Measurements from ENCODE around the gene ATRNL1. TPM values are rescaled to one million over a fixed set of nuclear protein-coding genes. Genes with fewer than 3 reads are reported as not detected.

ATRNL1 gene
- total RNA-seq, 2 donors from 2014 or later: 5.1 to 22.9 TPM

DNA sequence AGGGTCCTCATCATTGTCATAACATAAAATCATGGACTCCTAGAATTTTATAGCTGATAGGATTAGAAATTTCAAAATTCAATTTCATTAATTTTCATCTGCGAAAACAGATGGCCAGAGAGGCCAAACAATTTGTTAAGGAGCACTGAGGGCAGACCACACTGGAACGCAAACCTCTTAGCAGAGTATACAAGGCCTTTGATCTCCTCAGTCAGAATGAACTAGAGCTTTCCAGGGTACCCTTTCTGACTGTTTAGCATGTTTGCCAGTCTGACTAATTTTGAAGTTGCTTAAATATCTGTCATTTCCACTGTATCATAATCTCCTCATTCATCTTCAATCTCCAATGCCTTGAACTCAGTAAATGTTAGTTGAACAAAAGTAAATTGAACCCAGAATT is 41.9 kb upstream of the ATRNL1 start:
- intact Hi-C loops (cut with DNase I): no loop called here
- TF ChIP-seq POLR2A (IDR thresholded peaks at IDR 0.05): no peak
- no peak for TF ChIP-seq POLR2AphosphoS5 (IDR thresholded peaks at IDR 0.05)
- TF ChIP-seq, protein P1, sequence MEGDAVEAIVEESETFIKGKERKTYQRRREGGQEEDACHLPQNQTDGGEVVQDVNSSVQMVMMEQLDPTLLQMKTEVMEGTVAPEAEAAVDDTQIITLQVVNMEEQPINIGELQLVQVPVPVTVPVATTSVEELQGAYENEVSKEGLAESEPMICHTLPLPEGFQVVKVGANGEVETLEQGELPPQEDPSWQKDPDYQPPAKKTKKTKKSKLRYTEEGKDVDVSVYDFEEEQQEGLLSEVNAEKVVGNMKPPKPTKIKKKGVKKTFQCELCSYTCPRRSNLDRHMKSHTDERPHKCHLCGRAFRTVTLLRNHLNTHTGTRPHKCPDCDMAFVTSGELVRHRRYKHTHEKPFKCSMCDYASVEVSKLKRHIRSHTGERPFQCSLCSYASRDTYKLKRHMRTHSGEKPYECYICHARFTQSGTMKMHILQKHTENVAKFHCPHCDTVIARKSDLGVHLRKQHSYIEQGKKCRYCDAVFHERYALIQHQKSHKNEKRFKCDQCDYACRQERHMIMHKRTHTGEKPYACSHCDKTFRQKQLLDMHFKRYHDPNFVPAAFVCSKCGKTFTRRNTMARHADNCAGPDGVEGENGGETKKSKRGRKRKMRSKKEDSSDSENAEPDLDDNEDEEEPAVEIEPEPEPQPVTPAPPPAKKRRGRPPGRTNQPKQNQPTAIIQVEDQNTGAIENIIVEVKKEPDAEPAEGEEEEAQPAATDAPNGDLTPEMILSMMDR (IDR thresholded peaks at IDR 0.05): no peak
- 89% methylated on average over 2 of the region's 2 CpGs for whole genome bisulfite sequencing

DNA sequence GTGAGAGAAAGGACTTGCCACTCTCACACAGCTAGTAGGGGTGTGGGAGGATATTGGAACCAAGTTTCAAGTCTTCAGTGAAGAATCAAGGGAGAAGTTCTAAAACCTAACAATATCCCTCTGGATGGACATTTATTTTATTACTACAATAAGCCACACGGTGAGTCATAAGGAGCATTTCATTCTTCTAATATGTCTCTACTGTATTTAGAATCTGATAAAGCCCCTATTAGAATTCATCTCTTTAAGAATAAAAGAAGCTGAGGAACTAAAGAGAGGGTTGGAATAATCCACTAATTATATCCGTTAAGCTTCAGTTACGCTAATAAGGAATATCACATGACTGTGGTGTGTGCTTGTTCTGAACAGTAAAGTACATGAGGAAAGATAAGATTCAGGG is 40.9 kb upstream of the ATRNL1 start:
- DNase-seq (ENCODE audit: low spot score): no peak
- TF ChIP-seq POLR2AphosphoS5 (IDR thresholded peaks at IDR 0.05): no peak
- TF ChIP-seq, protein P1 (IDR thresholded peaks at IDR 0.05): no peak
- 65% methylated on average over 3 of the region's 3 CpGs for WGBS
- no peaks in the 10 kb centered on the region for H3K36me3 ChIP-seq
- H3K9me3 ChIP-seq: no peaks in the 10 kb centered on the region
- intact Hi-C loops (cut with DNase I): no loop called here
- H3K27me3 ChIP-seq (replicated peaks; ENCODE audit: insufficient read depth): no peaks in the 10 kb centered on the region
- H3K27ac ChIP-seq: no peak overlapping the region
- H3K4me3 ChIP-seq: no peak overlapping the region
- no peaks in the 10 kb centered on the region for H3K4me1 ChIP-seq (replicated peaks)

More for the DNA sequence above, 41.9 kb upstream of the ATRNL1 start:
- Histone ChIP-seq H3K9me3 (no peaks in the 10 kb centered on the region), H3K27me3 (replicated peaks; ENCODE audit: insufficient read depth) (no peaks in the 10 kb centered on the region), H3K36me3 (no peaks in the 10 kb centered on the region), H3K4me3 (no peak overlapping the region), H3K27ac (no peak overlapping the region), H3K4me1 (replicated peaks) (no peaks in the 10 kb centered on the region)
- DNase-seq (ENCODE audit: low spot score): no peak

DNA sequence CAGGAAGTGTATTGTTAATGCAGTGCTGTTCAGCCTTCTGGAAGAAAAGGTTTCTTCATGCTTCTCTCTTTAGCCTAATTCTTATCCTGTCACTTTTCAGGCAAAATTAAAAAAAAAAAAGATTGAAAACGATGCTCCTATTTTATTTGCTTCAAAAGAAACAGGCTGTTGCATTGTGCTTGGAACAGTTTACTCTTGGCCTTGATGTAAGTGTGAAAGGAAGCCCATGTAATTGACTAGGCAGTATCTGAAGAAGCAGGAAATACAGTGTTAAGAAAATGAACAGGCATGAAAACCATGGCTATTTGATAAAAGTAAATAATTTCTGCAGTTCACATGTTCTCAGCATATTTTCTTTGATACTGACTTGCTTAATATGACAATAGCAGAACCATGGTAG is 40.4 kb upstream of the ATRNL1 start:
- intact Hi-C loops (cut with DNase I): no loop called here
- no peak for DNase-seq (ENCODE audit: low spot score)
- TF ChIP-seq POLR2A (IDR thresholded peaks at IDR 0.05): no peak
- TF ChIP-seq, protein P1 (IDR thresholded peaks at IDR 0.05): no peak
- no peak for TF ChIP-seq POLR2AphosphoS5 (IDR thresholded peaks at IDR 0.05)
- WGBS: 16% methylated on average over 1 of the region's 1 CpG
- Histone ChIP-seq H3K4me3 (no peak overlapping the region), H3K36me3 (no peaks in the 10 kb centered on the region), H3K9me3 (no peaks in the 10 kb centered on the region), H3K4me1 (replicated peaks) (no peaks in the 10 kb centered on the region), H3K27ac (no peak overlapping the region), H3K27me3 (replicated peaks; ENCODE audit: insufficient read depth) (no peaks in the 10 kb centered on the region)

DNA sequence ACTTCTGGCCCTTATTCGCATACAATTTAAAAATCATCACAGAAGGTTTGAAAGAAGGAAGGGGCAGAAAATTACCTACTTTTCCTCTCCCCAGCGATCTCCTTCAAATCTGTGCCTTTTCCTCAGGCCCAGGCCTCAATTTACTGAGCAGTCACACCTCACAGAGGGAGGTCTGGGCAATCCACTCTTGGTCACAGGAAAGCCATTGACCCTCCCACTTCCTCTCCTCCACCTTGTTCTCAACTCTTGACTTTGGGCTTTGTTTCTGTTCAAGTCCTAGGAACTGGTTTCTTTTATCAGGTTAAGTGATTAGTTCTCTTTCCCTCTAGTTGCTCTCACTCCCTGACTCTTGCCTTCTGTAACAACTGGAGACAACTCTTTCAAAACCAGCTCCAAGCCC is 37.0 kb upstream of the ATRNL1 start:
- Histone ChIP-seq H3K4me3 (no peak overlapping the region), H3K4me1 (replicated peaks) (no peaks in the 10 kb centered on the region), H3K27me3 (replicated peaks; ENCODE audit: insufficient read depth) (no peaks in the 10 kb centered on the region), H3K36me3 (no peaks in the 10 kb centered on the region), H3K27ac (no peak overlapping the region), H3K9me3 (no peaks in the 10 kb centered on the region)
- intact Hi-C loops (cut with DNase I): no loop called here
- WGBS: 98% methylated on average over 2 of the region's 2 CpGs
- no peak for DNase-seq (ENCODE audit: low spot score)
- TF ChIP-seq POLR2A (IDR thresholded peaks at IDR 0.05) (no peak), POLR2AphosphoS5 (IDR thresholded peaks at IDR 0.05) (no peak)
- TF ChIP-seq, protein P1 (IDR thresholded peaks at IDR 0.05): no peak

DNA sequence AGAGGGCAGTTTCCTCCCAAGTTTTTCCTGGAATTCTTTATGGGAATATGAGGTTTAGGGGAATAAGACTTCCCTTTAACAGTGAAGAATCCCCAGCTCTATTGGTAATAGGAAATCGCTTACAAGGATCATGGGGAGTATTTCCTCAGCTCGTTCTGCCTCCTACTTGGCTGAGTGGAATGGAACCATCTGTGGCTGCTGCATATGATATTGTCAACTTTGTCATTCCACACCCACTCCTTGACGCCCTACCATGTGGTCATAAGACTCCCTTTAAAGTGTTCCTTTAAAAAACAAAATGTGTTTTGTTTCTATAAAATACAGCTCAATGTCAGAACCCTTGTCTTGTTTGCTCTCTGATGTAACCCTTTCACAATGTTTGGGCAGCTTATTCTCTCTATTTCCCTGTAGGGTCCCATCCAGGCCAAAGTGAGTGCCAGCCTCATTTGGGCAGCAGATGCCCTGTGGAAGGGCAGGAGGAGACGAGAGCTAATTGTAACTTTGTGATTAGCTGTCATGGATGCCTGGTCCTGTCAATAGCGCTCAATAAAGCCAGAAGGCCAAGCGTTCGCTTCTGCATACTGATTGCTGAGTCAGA is 33.8 kb upstream of the ATRNL1 start:
- TF ChIP-seq, protein P1 (IDR thresholded peaks at IDR 0.05): no peak
- TF ChIP-seq POLR2AphosphoS5 (IDR thresholded peaks at IDR 0.05): no peak
- no peak for TF ChIP-seq POLR2A (IDR thresholded peaks at IDR 0.05)
- intact Hi-C loops (cut with DNase I): no loop called here
- H3K27ac ChIP-seq: no peak overlapping the region
- H3K4me3 ChIP-seq: no peak overlapping the region
- no peaks in the 10 kb centered on the region for H3K9me3 ChIP-seq
- DNase-seq (ENCODE audit: low spot score): no peak
- 74% methylated on average over 7 of the region's 7 CpGs for WGBS
- no peaks in the 10 kb centered on the region for H3K27me3 ChIP-seq (replicated peaks; ENCODE audit: insufficient read depth)
- no peaks in the 10 kb centered on the region for H3K4me1 ChIP-seq (replicated peaks)
- no peaks in the 10 kb centered on the region for H3K36me3 ChIP-seq

Measured in prostate gland (tissue), 2 donors.